ENCODE data around the gene DDRGK1.

Gene DDRGK1

GRCh38 chr20:3248993-3249347 is 44.5 kb upstream of the DDRGK1 start:
- Histone ChIP-seq H2AFZ (ENCODE audit: low read length) (no peak overlapping the region), H3K4me3 (ENCODE audit: low read depth, low read length, poor library complexity, severe bottlenecking) (no peak overlapping the region), H3K9me2 (ENCODE audit: low read depth, low read length) (no peaks in the 10 kb centered on the region), H3K27me3 (ENCODE audit: insufficient read depth, low read length) (no peaks in the 10 kb centered on the region), H3K79me2 (ENCODE audit: insufficient read depth, low read length) (no peaks in the 10 kb centered on the region), H3K36me3 (ENCODE audit: insufficient read depth, low read length) (no peaks in the 10 kb centered on the region), H3K9me3 (ENCODE audit: low read length) (no peaks in the 10 kb centered on the region), H3K4me1 (ENCODE audit: insufficient read depth, low read length, severe bottlenecking) (no peaks in the 10 kb centered on the region), H3K9ac (ENCODE audit: low read length) (no peak overlapping the region), H3F3A (ENCODE audit: insufficient read depth, low read length) (no peaks in the 10 kb centered on the region), H3K27ac (ENCODE audit: low read depth, low read length, poor library complexity, severe bottlenecking) (no peak overlapping the region), H4K20me1 (ENCODE audit: insufficient read depth, low read length) (no peaks in the 10 kb centered on the region), H3K4me2 (ENCODE audit: low read length) (no peak overlapping the region)
- no peak for TF ChIP-seq EZH2 (IDR thresholded peaks at IDR 0.05; ENCODE audit: borderline replicate concordance, low read length)
- TF ChIP-seq CTCF (IDR thresholded peaks at IDR 0.05; ENCODE audit: low read length), result no peak

- Histone ChIP-seq H3K36me3 (ENCODE audit: insufficient read depth, low read length) (no peaks in the 10 kb centered on the region), H3K27ac (ENCODE audit: low read depth, low read length, poor library complexity, severe bottlenecking) (no peak overlapping the region), H3K9ac (ENCODE audit: low read length) (no peak overlapping the region), H3K4me3 (ENCODE audit: low read depth, low read length, poor library complexity, severe bottlenecking) (no peak overlapping the region), H4K20me1 (ENCODE audit: insufficient read depth, low read length) (no peaks in the 10 kb centered on the region), H3K4me1 (ENCODE audit: insufficient read depth, low read length, severe bottlenecking) (no peaks in the 10 kb centered on the region), H3K9me3 (ENCODE audit: low read length) (no peaks in the 10 kb centered on the region), H3K79me2 (ENCODE audit: insufficient read depth, low read length) (no peaks in the 10 kb centered on the region), H3F3A (ENCODE audit: insufficient read depth, low read length) (no peaks in the 10 kb centered on the region), H3K27me3 (ENCODE audit: insufficient read depth, low read length) (no peaks in the 10 kb centered on the region), H2AFZ (ENCODE audit: low read length) (no peak overlapping the region), H3K9me2 (ENCODE audit: low read depth, low read length) (no peaks in the 10 kb centered on the region), H3K4me2 (ENCODE audit: low read length) (no peak overlapping the region)
- TF ChIP-seq CTCF (IDR thresholded peaks at IDR 0.05; ENCODE audit: low read length), result no peak
- no peak for TF ChIP-seq EZH2 (IDR thresholded peaks at IDR 0.05; ENCODE audit: borderline replicate concordance, low read length)
Measured at GRCh38 chr20:3248167-3248992, 43.9 kb upstream of the DDRGK1 start.

- no peak overlapping the region for H3K4me2 ChIP-seq (ENCODE audit: low read length)
- H4K20me1 ChIP-seq (ENCODE audit: insufficient read depth, low read length), result no peaks in the 10 kb centered on the region
- no peak overlapping the region for H3K27ac ChIP-seq (ENCODE audit: low read depth, low read length, poor library complexity, severe bottlenecking)
- no peak overlapping the region for H3K9ac ChIP-seq (ENCODE audit: low read length)
- no peaks in the 10 kb centered on the region for H3K9me3 ChIP-seq (ENCODE audit: low read length)
- no peaks in the 10 kb centered on the region for H3K36me3 ChIP-seq (ENCODE audit: insufficient read depth, low read length)
- no peak overlapping the region for H3K4me3 ChIP-seq (ENCODE audit: low read depth, low read length, poor library complexity, severe bottlenecking)
- TF ChIP-seq CTCF (IDR thresholded peaks at IDR 0.05; ENCODE audit: low read length) (no peak), EZH2 (IDR thresholded peaks at IDR 0.05; ENCODE audit: borderline replicate concordance, low read length) (no peak)
- no peaks in the 10 kb centered on the region for H3K27me3 ChIP-seq (ENCODE audit: insufficient read depth, low read length)
- H2AFZ ChIP-seq (ENCODE audit: low read length), result no peak overlapping the region
- no peaks in the 10 kb centered on the region for H3F3A ChIP-seq (ENCODE audit: insufficient read depth, low read length)
- no peaks in the 10 kb centered on the region for H3K79me2 ChIP-seq (ENCODE audit: insufficient read depth, low read length)
- H3K9me2 ChIP-seq (ENCODE audit: low read depth, low read length), result no peaks in the 10 kb centered on the region
- H3K4me1 ChIP-seq (ENCODE audit: insufficient read depth, low read length, severe bottlenecking), result no peaks in the 10 kb centered on the region
Measured at GRCh38 chr20:3247638-3248037, 43.2 kb upstream of the DDRGK1 start.

Data from OCI-LY1 (cell line).